Esophagus muscularis mucosa (tissue), 3 donors: Measurements from ENCODE around the gene KSR1.

Experiments used
- EP300 ChIP-seq: sonication (generic); formaldehyde crosslinking; IDR thresholded peaks from one replicate; pipeline ENCODE4 v1.6.1; 2017; ENCODE audit warnings: antibody characterized with exemption
- TF ChIP-seq, protein P1 (sequence below), 3 experiments: fragments of 200-600 bp in 2 of 3; fragments of 450-650 bp in 1 of 3; sonication (generic) in 2 of 3; IDR thresholded peaks; one replicate each; pipeline ENCODE4 v1.5.1; 2017 to 2019; ENCODE audit warnings: antibody characterized with exemption in 3 of 3, mild to moderate bottlenecking in 2 of 3, moderate library complexity in 1 of 3

DNA sequence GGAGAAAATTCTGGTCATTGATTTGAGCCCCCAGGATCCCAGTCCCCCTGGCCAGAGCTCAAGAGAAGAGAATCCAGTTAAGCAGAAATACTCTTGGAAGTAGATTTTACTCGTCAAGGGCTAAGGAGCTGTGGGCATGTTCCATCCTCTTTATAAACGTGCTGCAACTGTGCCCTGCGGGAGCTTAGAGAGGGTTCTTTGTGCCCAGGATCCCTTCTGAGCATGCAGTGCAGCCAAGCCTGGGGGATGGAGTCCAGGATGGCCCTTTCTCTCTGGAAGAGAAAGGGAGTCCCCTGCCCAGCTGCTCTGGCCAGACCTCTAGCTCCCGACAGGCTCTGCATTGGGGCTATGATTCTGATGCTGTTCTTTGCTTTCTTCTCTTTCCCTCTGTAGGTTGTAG is 165.3 kb downstream of the KSR1 start:
- TF ChIP-seq, protein P1, sequence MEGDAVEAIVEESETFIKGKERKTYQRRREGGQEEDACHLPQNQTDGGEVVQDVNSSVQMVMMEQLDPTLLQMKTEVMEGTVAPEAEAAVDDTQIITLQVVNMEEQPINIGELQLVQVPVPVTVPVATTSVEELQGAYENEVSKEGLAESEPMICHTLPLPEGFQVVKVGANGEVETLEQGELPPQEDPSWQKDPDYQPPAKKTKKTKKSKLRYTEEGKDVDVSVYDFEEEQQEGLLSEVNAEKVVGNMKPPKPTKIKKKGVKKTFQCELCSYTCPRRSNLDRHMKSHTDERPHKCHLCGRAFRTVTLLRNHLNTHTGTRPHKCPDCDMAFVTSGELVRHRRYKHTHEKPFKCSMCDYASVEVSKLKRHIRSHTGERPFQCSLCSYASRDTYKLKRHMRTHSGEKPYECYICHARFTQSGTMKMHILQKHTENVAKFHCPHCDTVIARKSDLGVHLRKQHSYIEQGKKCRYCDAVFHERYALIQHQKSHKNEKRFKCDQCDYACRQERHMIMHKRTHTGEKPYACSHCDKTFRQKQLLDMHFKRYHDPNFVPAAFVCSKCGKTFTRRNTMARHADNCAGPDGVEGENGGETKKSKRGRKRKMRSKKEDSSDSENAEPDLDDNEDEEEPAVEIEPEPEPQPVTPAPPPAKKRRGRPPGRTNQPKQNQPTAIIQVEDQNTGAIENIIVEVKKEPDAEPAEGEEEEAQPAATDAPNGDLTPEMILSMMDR (IDR thresholded peaks at IDR 0.05) = no peak
- TF ChIP-seq EP300 = no peak
